HEK293 (cell line): Measurements from ENCODE around the gene LEMD1.

Experiments
- GLI2 ChIP-seq: fragments of 450-650 bp; formaldehyde crosslinking; IDR thresholded peaks from 2 replicates; pipeline ENCODE4; 2017; ENCODE audit warnings: missing biosample characterization, missing genetic modification characterization, low read depth, borderline replicate concordance
- KLF7 ChIP-seq: fragments of 450-650 bp; formaldehyde crosslinking; IDR thresholded peaks from 2 replicates; pipeline ENCODE4 v1.5.1; 2016; ENCODE audit warnings: missing biosample characterization, missing genetic modification characterization, borderline replicate concordance
- MEIS1 ChIP-seq: sonication (generic); formaldehyde crosslinking; IDR thresholded peaks from 2 replicates; pipeline ENCODE4 v1.8.1; 2022; ENCODE audit warnings: missing genetic modification reagents, mild to moderate bottlenecking, borderline replicate concordance
- PRDM2 ChIP-seq: fragments of 450-650 bp; formaldehyde crosslinking; IDR thresholded peaks from 2 replicates; pipeline ENCODE4 v1.5.1; 2016; ENCODE audit warnings: missing biosample characterization, missing genetic modification characterization, borderline replicate concordance
- SP2 ChIP-seq: fragments of 450-650 bp; formaldehyde crosslinking; IDR thresholded peaks from 2 replicates; pipeline ENCODE4 v1.5.1; 2016; ENCODE audit warnings: missing biosample characterization, missing genetic modification characterization
- WT1 ChIP-seq: fragments of 450-650 bp; formaldehyde crosslinking; IDR thresholded peaks from 2 replicates; pipeline ENCODE4 v1.5.1; 2016; ENCODE audit warnings: missing biosample characterization, missing genetic modification characterization
- ZBTB26 ChIP-seq: fragments of 450-650 bp; formaldehyde crosslinking; optimal IDR thresholded peaks from 2 replicates; pipeline ENCODE3; 2016; ENCODE audit warnings: missing biosample characterization, mild to moderate bottlenecking, missing genetic modification characterization
- ZBTB48 ChIP-seq: fragments of 450-650 bp; formaldehyde crosslinking; IDR thresholded peaks from 2 replicates; pipeline ENCODE4 v1.5.1; 2016; ENCODE audit warnings: missing biosample characterization, missing genetic modification characterization
- ZBTB7A ChIP-seq: fragments of 450-650 bp; formaldehyde crosslinking; IDR thresholded peaks from 2 replicates; pipeline ENCODE4 v1.5.1; 2016; ENCODE audit warnings: low read depth, missing biosample characterization, missing genetic modification characterization
- ZFHX2 ChIP-seq: fragments of 450-650 bp; formaldehyde crosslinking; conservative IDR thresholded peaks from 2 replicates; pipeline ENCODE4 v1.5.1; 2016; ENCODE audit warnings: missing biosample characterization, missing genetic modification characterization
- ZIC2 ChIP-seq: fragments of 450-650 bp; formaldehyde crosslinking; IDR thresholded peaks from 2 replicates; pipeline ENCODE4 v1.5.1; 2016; ENCODE audit warnings: missing biosample characterization, missing genetic modification characterization
- ZNF114 ChIP-seq: fragments of 450-650 bp; formaldehyde crosslinking; IDR thresholded peaks from 2 replicates; pipeline ENCODE4 v1.5.0; 2017; ENCODE audit warnings: missing biosample characterization, missing genetic modification characterization
- ZNF146 ChIP-seq: fragments of 450-650 bp; formaldehyde crosslinking; IDR thresholded peaks from 2 replicates; pipeline ENCODE4 v1.5.1; 2016; ENCODE audit warnings: missing biosample characterization, missing genetic modification characterization
- ZNF16 ChIP-seq: fragments of 450-650 bp; formaldehyde crosslinking; IDR thresholded peaks from 2 replicates; pipeline ENCODE4 v1.5.1; 2016; ENCODE audit warnings: low read depth, missing biosample characterization, missing genetic modification characterization
- ZNF18 ChIP-seq: fragments of 450-650 bp; formaldehyde crosslinking; IDR thresholded peaks from 2 replicates; pipeline ENCODE4 v1.5.1; 2016; ENCODE audit warnings: missing biosample characterization, missing genetic modification characterization
- ZNF202 ChIP-seq: fragments of 450-650 bp; formaldehyde crosslinking; IDR thresholded peaks from 2 replicates; pipeline ENCODE4 v1.5.1; 2016; ENCODE audit warnings: missing biosample characterization, missing genetic modification characterization, borderline replicate concordance
- ZNF292 ChIP-seq: fragments of 450-650 bp; formaldehyde crosslinking; IDR thresholded peaks from 2 replicates; pipeline ENCODE4 v1.5.1; 2016; ENCODE audit warnings: low read depth, missing biosample characterization, missing genetic modification characterization, borderline replicate concordance
- ZNF335 ChIP-seq: fragments of 450-650 bp; formaldehyde crosslinking; conservative IDR thresholded peaks from 2 replicates; pipeline ENCODE4 v1.5.1; 2016; ENCODE audit warnings: missing biosample characterization, missing genetic modification characterization
- ZNF366 ChIP-seq: fragments of 450-650 bp; formaldehyde crosslinking; conservative IDR thresholded peaks from 2 replicates; pipeline ENCODE4 v1.5.1; 2016; ENCODE audit warnings: missing biosample characterization, missing genetic modification characterization
- ZNF394 ChIP-seq: fragments of 450-650 bp; formaldehyde crosslinking; IDR thresholded peaks from 2 replicates; pipeline ENCODE4 v1.5.1; 2016; ENCODE audit warnings: missing biosample characterization, missing genetic modification characterization, mild to moderate bottlenecking, moderate library complexity, borderline replicate concordance
- ZNF473 ChIP-seq: fragments of 450-650 bp; formaldehyde crosslinking; IDR thresholded peaks from 2 replicates; pipeline ENCODE4 v1.5.1; 2017; ENCODE audit warnings: missing biosample characterization, missing genetic modification characterization
- ZNF501 ChIP-seq: fragments of 450-650 bp; formaldehyde crosslinking; IDR thresholded peaks from 2 replicates; pipeline ENCODE4 v1.5.1; 2016; ENCODE audit warnings: missing biosample characterization, missing genetic modification characterization
- ZNF510 ChIP-seq: fragments of 450-650 bp; formaldehyde crosslinking; IDR thresholded peaks from 2 replicates; pipeline ENCODE4 v1.5.1; 2018; ENCODE audit warnings: mild to moderate bottlenecking, missing genetic modification characterization, missing biosample characterization; ENCODE audit not compliant: insufficient replicate concordance
- ZNF548 ChIP-seq: fragments of 450-650 bp; formaldehyde crosslinking; IDR thresholded peaks from 2 replicates; pipeline ENCODE4 v1.5.1; 2016; ENCODE audit warnings: missing biosample characterization, missing genetic modification characterization
- ZNF571 ChIP-seq: fragments of 450-650 bp; formaldehyde crosslinking; IDR thresholded peaks from 2 replicates; pipeline ENCODE4 v1.5.0; 2017; ENCODE audit warnings: missing biosample characterization, missing genetic modification characterization
- ZNF596 ChIP-seq: fragments of 450-650 bp; IDR thresholded peaks from 2 replicates; pipeline ENCODE4 v1.5.0; 2018; ENCODE audit warnings: missing biosample characterization, mild to moderate bottlenecking, missing genetic modification characterization, moderate library complexity
- ZNF610 ChIP-seq: fragments of 450-650 bp; formaldehyde crosslinking; IDR thresholded peaks from 2 replicates; pipeline ENCODE4 v1.5.1; 2016; ENCODE audit warnings: missing biosample characterization, missing genetic modification characterization, borderline replicate concordance
- ZNF776 ChIP-seq: fragments of 450-650 bp; formaldehyde crosslinking; IDR thresholded peaks from 2 replicates; pipeline ENCODE4 v1.5.0; 2017; ENCODE audit warnings: missing biosample characterization, missing genetic modification characterization, borderline replicate concordance
- ZSCAN30 ChIP-seq: fragments of 450-650 bp; IDR thresholded peaks from 2 replicates; pipeline ENCODE4 v1.5.1; 2018; ENCODE audit warnings: missing biosample characterization, mild to moderate bottlenecking, missing genetic modification characterization, moderate library complexity
- ZSCAN5A ChIP-seq: fragments of 450-650 bp; formaldehyde crosslinking; IDR thresholded peaks from 2 replicates; pipeline ENCODE4 v1.5.1; 2016; ENCODE audit warnings: missing biosample characterization, missing genetic modification characterization
- ZXDB ChIP-seq: fragments of 450-650 bp; formaldehyde crosslinking; IDR thresholded peaks from 2 replicates; pipeline ENCODE4 v1.5.1; 2016; ENCODE audit warnings: missing biosample characterization, missing genetic modification characterization

LEMD1 gene

GRCh38 chr1:205351984-205352713, 69.7 kb downstream of the LEMD1 start (continued):
- TF ChIP-seq PRDM2 (tag by site-specific recombination) (no peak), ZNF510 (tag by site-specific recombination) (no peak), ZNF473 (no peak), ZFHX2 (peak; percentile 53; the same call in 1 of the 2 replicates), ZNF394 (tag by site-specific recombination) (no peak), ZNF18 (tag by site-specific recombination) (no peak), ZNF776 (tag by site-specific recombination) (no peak), ZNF548 (no peak), ZNF335 (tag by site-specific recombination) (peak; percentile 68), ZNF146 (tag by site-specific recombination) (no peak), ZNF114 (tag by site-specific recombination) (no peak), ZNF366 (tag by site-specific recombination) (peak; percentile 55; the same call in 1 of the 2 replicates), WT1 (tag by site-specific recombination) (peak; percentile 54), SP2 (tag by site-specific recombination) (peak; percentile 19; the same call in 1 of the 2 replicates), ZNF571 (tag by site-specific recombination) (no peak), ZNF610 (tag by site-specific recombination) (no peak), ZSCAN30 (no peak), KLF7 (tag by site-specific recombination) (no peak), ZSCAN5A (tag by site-specific recombination) (no peak), GLI2 (tag by site-specific recombination) (no peak), ZBTB7A (tag by site-specific recombination) (no peak), ZBTB26 (tag by site-specific recombination) (peak; percentile 25), ZNF501 (tag by site-specific recombination) (no peak), ZIC2 (tag by site-specific recombination) (0 out of 2 replicates have a peak, but pooled peaks have one; percentile 48), ZXDB (tag by site-specific recombination) (no peak), ZNF292 (no peak), MEIS1 (no peak), ZNF202 (tag by site-specific recombination) (no peak), ZNF16 (no peak), ZNF596 (tag by site-specific recombination) (no peak), ZBTB48 (tag by site-specific recombination) (peak; percentile 94)
